SKM-1 (cell line): ENCODE data around the gene SYNGR4.

Experiments used
- DNase-seq: peaks from one replicate; lab custom pipeline; 2025; ENCODE audit not compliant: unreplicated experiment; lab: John Stamatoyannopoulos, UW

Gene SYNGR4

DNA sequence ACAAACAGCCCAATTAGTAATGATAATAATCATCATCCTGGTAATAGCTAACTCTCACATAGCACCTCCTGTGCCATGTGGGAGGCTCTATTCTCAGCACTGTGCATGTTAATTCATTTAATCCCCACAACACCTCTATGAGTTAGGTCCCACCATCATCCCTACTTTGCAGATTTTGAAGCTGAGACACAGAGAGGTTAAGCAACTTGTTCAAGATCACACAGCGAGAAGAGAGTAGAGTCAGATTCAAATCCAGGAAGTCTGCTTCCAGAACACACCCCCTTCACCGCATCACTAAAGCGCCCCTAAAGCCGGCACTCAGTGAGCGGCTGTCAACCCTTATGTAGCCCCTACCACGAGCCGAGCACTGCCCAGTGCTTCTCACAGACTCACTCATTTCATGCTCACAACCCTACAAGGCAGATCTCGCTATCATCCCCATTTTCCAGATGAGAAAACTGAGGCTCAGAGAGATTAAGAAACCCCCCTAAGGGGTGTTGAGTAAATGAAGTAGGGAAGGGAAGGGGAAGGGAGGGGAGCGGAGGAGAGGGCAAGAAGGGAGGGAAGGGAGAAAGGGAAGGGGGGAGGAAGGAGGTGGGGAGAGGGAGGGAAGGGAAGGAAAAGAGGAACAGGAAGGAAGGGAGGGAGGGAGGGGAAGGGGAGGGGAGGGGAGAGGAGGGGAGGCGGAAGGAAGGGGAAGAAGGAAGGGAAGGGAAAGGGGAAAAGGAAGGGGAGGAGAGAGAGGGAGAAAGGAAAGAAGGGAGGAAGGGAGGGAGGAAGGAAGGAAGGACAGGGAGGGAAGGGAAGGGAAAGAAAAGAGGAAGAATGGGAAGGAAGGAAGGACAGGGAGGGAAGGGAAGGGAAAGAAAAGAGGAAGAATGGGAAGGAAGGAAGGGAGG is 22.4 kb upstream of the SYNGR4 start:
- DNase-seq, result no peak

DNA sequence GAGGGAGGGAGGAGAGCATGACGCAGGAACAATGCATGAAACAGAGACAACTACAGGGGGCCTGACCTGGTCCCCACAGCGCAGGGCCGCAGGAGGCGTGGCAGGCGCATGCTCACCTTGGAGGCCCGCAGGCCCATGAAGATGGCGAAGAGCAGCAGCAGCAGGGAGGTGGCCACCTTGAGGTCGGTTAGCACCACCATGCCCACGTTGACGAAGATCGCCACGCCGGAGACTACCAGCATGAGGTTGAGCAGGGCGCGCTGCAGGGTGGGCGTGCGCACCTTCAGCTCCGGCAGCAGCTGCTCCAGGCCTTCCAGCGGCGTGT is 21.8 kb upstream of the SYNGR4 start:
- no peak for DNase-seq

DNA sequence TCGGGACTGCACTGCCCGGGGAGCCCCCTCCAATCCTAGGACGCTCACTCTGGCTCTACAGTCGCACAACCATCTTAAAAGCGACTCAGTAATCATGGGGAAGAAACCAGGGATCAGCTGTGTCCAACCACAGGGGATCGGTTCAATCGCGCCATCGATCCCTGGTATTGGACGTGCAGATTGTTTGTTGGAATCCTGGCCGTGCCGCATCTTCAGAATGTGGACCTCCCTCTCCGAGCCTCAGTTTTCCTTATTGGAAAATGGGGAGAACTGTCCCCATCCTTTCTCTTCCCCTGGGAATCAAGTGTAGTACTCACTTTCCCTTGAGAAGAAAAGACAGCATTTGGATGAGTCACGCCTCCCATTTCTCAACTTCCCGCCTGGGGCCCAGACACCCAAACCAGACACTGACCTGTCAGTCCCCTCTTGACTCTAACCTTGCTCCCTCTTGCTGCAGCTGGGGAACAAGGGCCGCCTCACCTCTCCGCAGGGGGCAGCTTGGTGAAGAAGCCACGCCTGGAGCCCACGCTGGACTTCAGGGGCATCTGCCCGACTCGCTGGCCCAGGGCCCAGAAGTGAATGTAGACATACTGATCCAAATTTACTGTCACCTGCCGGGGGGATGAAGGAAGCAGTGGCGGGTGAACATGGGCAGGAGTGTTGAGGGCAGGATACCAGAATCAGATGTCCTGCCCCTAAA is 21.2 kb upstream of the SYNGR4 start:
- DNase-seq, result no peak

DNA sequence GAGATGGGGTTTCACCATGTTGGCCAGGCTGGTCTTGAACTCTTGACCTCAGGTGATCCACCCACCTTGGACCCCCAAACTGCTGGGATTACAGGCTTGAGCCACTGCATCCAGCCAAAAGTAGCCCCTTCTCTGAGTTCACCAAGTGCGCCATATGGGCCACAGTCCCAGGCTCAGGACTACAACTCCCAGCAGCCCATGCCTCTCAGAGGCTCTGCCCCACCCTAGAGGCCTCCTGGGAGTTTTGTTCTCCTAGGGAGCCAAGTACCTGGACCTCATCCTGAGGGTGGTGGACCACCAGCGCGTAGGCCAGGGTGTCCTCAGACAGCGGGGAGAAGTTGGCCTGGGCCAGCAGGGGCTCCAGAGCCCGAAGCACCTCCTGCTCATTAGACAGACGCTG is 19.3 kb upstream of the SYNGR4 start:
- DNase-seq, result no peak

DNA sequence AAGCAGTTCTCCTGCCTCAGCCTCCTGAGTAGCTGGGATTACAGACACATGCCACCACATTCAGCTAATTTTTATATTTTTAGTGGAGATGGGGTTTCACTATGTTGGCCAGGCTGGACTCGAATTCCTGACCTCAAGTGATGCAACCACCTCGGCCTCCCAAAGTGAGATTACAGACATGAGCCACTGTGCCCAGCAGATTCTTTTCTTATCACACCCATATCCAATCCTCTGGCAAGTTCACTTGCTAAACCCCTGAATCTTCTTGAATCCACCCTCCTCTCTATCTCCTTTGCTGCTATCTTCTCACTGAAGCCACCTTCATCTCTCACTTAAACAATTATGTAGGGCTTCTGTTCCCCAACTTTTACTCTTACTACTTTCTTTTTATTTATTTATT is 18.0 kb upstream of the SYNGR4 start:
- DNase-seq, result no peak

DNA sequence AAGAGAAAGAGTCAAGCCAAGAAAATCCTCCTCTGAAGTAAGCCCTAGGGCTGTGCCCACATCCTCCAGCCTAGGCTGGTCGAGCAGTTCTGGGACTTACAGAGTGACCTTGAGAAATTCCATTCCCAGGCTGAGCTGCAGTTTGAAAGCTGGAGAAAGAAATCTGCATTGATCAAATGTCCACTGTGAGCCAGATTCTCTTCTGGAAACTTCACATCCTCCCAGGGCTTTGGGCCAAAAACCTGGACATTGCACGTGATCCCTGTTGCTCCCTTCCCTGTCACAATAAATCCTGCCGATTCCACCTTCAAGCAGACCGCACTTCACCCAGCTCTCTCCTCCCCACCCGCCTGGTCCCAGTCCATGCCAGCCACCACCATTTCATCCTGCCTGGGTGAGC is 16.1 kb upstream of the SYNGR4 start:
- no peak for DNase-seq

DNA sequence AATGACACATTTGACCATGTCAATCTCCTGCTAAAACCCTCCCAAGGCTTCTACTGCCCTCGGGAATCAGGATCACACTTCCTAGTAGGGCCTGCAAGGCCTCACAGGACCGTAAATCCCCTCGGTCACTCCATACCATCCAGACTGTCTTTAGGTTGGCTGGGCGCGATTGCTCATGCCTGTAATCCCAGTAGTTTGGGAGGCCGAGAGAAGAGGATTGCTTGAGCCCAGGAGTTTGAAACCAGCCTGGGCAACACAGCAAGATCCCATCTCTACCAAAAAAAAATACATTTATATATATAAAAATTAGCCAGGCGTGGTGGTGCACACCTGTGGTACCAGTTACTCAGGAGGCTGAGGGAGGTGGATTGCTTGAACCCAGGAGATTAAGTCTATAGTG is 15.4 kb upstream of the SYNGR4 start:
- DNase-seq, result no peak

DNA sequence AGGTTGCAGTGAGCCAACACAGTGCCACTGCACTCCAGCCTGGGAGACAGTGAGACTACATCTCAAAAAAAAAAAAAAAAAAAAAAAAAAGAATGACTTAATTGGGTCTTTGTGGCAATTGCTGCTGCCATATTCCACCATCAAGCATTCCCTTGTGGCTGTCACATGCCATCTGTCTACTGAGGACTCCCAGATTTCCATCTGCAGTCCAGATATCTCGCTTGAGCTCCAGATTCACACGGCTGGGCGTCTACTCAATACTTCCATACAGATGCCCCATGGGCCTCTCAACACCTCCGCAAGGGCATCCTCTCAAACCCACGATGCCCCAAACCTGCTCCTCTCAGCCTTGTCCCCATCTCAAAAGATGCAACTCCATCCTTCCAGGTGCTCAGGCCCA is 13.3 kb upstream of the SYNGR4 start:
- DNase-seq, result no peak

DNA sequence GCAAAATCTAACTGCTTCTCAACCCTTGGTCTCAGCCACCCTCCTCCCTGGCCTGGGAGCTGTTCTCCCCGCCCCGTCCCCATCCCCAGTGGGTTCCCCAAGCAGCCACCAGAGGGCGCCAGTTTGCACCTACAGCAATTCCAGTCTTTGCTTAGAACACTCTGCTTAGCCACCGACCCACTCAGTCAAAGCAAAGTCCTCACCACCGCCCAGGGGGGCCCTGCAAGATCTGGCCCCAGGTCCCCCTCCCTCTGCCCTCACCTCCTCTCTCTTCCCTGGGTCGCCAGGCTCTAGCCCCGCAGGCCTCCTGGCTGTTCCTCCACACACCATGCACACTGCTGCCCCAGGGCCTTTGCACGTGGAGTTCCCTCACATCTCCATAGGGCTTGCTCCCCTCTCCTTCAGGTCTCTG is 12.8 kb upstream of the SYNGR4 start:
- DNase-seq, result no peak

DNA sequence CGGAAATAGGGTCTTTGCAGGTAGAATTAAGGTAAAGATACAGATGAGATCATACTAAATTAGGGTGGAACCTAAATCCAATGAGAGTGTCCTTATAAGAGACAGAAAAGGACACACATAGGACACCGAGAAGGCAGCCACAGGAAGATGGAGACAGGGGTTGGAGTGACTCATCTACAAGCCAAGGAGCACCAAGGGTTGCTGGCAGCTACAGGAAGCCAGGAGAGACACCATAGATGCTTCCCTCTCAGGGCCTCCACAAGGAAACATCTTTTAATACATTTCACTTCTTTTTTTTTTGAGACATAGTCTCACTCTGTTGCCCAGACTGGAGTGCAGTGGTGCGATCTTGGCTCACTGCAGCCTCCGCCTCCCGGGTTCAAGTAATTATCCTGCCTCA is 10.5 kb upstream of the SYNGR4 start:
- no peak for DNase-seq

DNA sequence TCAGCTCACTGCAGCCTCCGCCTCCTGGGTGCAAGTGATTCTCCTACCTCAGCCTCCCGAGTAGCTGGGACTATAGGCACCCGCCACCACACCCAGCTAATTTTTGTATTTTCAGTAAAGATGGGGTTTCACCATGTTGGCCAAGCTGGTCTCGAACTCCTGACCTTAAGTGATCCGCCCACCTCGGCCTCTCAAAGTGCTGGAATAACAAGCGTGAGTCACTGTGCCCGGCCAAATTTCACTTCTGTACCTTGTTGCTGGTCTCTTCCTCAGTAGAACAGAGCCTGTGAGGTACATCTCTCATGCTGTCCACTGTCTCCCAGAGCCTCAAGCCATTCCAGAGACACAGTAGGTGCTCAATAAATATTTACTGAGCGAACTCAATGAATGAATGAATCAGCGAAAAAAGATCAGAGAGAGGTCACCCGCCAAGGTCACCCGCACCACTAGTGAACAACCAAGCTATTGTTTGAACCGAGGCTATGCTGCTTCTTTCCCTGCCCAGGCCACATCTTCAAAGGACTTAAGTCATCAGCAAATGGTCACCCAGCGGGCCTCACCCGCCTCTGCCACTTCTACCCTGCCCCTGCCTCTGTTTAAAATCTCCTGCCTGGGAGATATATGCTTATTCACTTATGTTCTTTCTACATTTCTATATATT is 9.7 kb upstream of the SYNGR4 start:
- DNase-seq, result no peak

DNA sequence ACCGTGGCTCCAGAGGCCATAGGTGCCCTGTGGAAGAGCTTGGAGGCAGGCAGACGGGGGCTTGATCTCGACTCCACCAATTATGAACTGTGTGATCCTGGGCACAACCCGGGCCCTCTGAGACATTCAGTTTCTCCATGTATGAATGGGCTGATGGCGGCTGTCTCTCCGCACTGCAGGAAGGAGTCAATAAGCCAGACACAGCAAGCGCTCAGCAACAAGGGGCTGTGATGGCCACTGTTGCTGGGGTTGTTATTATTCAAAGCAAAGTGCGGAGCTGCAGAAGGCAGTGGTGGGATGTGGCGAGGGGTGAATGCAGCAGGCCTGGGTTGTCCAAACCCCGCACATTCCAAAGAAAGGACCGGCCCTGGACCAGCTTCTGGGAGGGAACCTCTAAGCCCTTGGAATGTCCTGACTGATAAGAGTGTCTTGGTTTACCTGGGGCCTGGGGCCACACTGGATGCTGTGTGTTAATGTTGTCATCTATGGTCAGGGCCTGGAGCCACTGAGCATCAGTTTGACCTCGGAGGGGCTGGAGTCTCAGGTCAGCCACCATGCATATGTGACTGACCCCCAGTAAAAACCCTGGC is 8.7 kb upstream of the SYNGR4 start:
- no peak for DNase-seq

DNA sequence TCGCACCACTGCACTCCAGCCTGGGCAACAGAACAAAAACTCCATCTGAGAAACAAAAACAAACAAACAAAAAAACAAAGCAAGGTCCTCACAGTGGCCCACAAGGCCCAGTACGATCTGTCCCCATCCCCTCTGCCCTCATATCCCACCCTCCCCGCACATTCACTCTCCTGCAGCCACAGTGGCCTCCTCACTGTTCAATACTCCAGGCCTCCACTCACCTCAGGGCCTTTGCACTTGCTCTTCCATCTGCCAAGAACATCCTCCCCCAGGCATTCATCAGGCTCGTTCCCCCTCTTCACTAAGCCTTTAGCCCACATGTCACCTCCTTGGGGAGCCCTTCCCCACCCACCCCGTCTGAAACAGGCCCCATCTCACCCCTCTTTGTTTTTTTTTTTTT is 5.0 kb upstream of the SYNGR4 start:
- DNase-seq, result no peak

DNA sequence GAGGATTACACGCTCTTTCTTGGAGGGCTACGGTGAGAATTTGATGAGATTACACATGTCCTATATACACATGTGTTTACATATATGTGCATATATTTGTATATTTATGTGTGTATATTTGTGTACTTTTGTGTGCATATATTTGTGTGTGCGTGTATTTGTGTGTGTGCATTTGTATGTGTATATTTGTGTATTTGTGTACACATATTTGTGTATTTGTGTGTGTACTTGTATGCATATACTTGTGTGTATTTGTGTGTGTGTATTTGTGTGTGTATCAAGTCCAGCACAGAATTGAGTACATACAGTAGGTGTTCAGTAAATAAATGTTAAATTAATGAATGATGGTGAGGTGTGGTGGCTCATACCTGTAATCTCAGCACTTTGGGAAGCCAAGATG is 2.3 kb upstream of the SYNGR4 start:
- no peak for DNase-seq

DNA sequence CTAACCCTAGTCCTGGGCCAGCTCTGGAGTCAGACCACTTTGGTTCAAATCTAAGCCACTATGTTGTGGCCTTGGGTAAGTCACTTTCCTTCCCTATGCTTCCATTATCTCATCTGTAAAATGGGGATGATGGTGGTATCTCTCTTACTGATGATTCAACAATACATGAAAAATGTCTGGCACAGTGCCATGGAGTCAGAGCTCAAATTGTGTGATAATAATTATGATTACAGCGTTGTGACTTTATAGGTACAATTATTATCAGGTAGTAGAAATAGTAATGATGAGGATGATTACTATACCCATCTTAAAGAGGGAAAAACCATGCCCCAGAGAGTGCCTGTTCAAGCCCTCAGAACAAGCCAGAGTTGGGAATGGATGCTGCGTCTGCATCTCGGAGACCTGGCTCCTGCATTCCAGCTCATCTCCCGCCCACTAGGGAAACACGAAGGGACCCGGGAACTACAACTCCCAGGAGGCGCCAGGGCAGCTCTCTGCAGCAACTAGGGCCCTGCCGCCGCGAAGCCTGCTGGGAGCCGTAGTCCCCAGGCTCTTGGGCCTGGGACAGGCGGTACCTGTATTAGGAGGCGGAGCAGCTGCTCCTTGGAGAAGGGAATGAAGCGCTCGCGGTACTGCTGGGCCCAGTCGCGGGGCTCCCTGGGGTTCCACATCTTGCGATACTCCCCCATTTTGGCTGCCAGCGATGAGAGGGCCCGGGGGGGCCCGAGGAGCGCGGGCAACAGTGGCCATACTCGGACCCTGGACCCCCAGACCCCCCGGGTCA is 1.3 kb upstream of the SYNGR4 start:
- peak; percentile 29 for DNase-seq

DNA sequence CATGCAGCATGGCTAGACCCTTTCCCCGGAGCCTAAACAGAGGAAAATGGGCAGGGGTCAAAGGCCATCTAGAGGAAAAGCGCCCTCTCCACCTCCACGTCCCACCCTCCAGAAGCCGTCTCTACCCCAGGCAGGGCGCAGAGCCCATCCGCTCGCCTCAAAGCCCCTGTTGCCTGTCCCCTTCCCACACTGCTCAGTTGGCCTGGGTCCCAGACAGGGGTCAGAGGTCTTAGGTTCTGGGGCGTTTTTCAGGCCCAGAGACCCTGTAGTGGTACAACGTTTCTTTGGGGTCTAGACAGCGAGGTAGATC is 712 bp upstream of the SYNGR4 start:
- no peak for DNase-seq

DNA sequence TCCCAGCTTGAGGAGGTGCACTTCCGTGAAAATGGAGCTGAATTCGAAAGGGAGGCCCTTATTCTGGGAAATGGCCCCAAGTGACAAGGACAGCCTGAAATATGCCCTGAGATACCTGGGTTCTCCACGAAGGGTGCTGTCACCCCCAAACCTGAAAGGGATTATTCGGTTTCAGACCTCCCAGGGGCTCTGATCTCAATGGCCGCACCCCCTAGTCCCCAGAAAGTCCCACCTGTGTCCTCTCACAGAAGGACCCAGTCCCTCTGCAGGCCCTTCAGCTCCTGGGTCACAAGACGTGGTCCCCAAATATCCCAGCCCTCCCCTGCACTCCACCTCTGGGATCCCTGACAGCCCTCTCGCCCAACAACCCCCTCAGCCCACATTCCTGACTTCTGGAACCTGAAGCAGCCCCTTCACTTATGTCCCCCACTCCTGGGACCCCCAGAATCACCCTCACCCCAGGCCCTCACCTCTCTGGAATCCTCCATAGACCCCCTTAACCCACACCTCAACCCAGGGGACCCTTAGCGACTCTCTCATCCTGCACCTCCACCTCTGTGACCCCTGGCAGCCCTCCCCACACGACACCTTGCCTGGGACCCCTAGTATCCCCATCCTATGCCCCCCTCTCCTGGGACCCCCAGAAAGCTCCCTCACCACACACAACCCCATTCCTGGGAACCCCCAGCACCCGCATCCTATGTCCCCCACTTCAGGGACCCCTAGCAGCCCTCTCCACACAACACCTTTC is 606 bp downstream of the SYNGR4 start:
- DNase-seq, result no peak

DNA sequence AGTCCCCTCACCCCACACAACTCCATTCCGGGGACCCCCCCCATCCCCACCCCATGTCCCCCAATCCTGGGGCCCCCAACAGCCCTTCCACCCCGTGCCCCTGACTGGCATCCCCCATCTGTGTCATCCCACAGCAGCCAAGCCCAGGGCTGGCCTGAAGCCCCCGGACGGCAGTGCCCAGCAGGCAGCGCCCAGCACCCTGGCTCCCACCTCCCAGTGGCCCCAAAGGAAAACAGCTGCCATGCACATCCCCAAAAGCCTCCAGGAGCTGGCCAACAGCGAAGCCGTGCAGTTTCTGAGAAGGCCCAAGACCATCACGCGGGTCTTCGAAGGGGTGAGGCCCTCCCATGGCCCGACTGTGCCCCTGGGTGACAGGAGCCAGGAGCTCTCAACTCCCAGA is 1.4 kb downstream of the SYNGR4 start:
- no peak for DNase-seq

DNA sequence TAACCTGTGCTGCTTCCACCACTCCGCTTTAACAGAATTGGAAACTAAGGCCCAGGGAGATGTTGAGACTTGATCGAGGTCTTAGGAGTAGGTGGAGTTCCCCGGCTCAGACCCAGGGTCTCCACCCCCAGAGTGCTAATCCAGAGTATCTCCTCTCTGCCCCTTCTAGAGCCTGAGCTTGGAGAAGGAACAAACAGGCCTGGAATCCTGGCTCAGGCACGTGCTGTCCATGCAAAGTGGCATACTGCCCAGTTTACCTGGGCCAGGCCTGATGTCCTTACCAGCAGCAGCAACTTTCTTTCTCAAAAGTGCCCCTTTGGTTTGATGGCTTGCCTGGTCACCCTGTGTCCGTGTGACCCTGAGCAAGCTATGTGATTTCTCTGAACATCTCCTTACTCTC is 3.7 kb downstream of the SYNGR4 start:
- DNase-seq, result no peak

DNA sequence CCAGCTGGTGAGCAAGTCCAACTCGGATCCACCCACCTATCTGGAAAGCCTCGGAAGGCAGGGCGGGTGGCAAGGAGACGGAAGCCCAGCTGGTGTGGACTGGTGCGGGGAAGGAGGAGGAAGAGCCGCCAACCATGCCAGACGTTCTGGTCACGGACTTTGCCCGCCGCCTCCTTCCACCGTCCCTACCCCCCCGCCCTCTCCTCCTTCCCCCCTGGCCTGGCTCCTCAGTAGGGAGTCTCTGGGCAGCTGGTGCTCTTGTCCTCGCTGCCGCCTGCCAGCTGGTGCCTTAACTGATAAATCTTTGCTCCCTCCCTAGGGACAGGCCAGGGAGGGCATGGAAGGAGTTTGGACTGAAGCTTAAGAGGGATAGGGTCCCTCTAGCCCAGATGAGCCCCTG is 4.8 kb downstream of the SYNGR4 start:
- no peak for DNase-seq

DNA sequence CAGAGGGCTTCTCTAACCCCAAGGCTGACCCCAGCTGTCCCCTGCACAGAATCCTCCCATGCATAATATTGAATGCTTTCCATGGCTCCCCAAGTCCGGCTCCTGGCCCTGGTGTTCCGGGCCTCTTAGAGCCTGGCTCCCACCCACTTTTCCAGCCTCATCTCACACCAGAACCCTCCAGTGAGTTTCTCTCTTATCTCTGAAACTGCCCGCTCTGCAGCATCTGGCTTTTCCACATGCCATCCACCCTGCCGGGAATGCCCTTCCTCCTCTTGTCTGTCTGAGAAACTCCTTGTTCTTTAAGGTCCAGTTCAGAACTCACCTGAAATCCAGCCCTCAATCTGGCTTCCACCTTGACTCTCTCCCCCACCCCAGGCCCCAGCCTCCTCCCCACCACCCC is 6.8 kb downstream of the SYNGR4 start:
- no peak for DNase-seq
